HG03460 (cell line): Measurements from ENCODE around the gene SQSTM1.
"Not testable (repeated sequence)": the region's sequence is repeated elsewhere in the genome, so short reads cannot be mapped to it uniquely, and the experiment has no call there.

Experiments used
- ATAC-seq: cut with Tn5 transposase; IDR thresholded peaks from one replicate; pipeline ENCODE4 v1.9.1; 2021; ENCODE audit not compliant: unreplicated experiment

Gene SQSTM1

GRCh38 chr5:179841621-179842020 lies 20.9 kb downstream of the SQSTM1 start:
- no peak for ATAC-seq

GRCh38 chr5:179852993-179853547 lies 32.4 kb downstream of the SQSTM1 start:
- peak; percentile 89 for ATAC-seq

DNA sequence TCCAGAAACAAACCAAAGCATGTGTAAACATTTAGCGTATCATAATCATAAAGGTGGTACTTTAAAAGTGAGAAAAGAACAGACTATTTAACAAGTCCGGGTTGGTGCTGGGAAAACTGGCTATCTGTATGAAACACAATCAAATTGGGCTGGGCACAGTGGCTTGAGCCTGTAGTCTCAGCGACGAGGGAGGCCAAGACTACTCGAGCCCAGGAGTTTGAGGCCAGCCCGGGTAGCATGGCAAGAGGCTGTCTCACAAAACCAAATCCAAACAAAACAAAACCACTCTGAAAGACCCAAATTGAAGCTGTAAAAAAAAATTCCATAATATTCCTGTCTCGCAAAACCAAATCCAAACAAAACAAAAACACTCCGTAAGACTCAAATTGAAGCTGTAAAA lies 33.7 kb downstream of the SQSTM1 start:
- no peak for ATAC-seq

GRCh38 chr5:179858241-179858585 lies 37.5 kb downstream of the SQSTM1 start:
- peak; percentile 53 for ATAC-seq

DNA sequence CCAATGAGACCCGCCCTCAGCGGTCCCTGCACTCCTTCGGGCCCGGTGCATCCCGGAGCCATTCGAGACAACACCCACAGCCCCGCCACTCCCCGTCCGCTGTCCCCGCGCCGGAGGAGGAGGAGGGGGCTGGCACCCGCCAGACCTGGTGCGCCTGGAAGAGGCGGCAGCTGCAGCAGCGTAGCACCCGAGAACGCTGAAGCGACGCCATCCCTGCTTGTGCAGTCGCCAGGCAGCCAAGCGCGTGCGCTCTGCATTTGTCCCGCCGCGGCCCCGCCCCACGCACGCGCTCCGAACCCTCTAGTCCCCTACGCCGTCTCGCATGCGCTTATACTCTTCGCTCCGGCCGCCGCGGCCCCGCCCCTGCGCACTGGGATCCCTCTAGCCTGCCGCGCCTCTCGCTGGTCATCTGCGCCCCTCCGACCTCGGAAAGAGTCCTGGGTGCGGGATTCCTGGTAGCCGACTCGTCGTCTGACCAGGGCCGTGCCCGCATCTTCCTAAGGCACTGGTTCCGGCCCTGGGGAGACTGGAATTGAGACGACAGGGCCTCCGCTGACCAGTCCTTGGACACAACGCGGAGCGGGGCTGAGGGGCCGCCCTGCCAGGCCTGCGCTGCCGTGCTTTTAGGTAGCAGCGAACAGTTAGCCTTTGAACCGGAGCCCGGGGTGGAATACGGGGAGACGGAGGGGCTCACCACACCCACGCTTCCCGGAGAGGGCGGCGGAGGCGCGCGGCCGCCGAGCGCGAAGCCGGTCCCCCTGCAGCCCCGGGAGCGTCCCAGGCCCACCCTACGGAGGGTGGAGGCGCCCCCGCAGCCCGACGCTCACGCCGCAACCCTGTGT lies 38.1 kb downstream of the SQSTM1 start, which contains the start of gene MRNIP:
TSS of gene MRNIP (minus strand) at position 232 of the 842 bp plus-strand sequence. CDS start at position 211, 21 bp downstream.
- ATAC-seq = peak; percentile 98

DNA sequence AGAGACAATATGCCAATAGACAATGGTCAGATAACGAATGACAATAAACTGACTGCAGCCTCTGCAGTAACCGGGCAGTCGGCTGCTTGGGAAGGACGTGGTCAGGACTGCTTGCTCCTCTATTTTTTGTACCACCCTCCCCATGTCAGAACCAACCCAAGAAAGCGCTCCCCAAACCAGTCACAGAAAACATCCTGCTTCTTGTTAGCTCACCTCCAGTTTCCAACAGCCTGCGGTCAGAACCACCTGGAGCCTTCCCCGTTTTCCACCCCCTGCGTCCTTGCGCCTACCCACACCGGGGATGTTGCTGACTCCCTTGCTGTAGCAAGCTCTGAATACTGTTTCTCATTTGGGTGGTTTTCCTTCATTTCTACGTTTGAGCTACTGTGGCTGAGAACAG lies 39.6 kb downstream of the SQSTM1 start:
- ATAC-seq = no peak

DNA sequence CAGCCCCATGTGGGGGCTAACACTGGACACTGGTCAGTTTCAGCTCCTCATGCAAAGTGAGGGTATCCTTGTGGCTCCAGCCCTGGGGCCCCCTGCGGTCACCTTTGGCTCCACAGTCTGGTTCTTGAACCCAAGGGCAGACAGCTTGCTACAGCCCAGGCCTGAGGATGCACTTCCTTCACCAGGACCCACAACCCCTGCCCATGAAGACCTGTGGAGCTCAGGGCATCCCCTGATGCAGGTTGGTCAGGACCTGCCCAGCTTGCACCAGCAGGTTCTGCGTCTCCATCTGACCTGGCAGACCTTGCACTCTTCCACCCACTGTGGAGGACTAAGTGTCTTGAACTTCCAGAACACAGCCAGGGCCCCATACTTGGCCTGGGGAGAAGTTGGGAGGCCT lies 41.6 kb downstream of the SQSTM1 start:
- no peak for ATAC-seq

DNA sequence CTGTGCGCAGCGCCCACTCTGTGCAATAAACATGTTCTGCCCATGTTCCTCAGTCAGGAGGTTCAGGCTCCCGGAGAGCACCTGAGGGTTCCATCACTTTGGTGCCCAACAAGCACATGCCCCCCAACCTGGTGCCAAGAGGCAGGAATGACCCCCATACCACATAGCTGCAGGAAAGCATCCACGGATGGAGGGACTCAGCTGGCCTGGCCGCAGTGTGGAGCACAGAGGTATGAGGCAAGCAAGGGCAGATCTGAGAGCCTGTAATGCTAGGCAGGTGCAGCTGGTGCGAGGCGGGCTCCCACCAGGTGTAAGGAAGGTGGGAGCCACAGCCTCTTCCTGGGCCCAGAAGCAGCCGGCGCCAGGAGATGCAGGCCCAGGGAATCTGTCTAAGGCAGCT lies 42.2 kb downstream of the SQSTM1 start:
- ATAC-seq = no peak

GRCh38 chr5:179863449-179864085 lies 42.9 kb downstream of the SQSTM1 start:
- ATAC-seq = no peak

DNA sequence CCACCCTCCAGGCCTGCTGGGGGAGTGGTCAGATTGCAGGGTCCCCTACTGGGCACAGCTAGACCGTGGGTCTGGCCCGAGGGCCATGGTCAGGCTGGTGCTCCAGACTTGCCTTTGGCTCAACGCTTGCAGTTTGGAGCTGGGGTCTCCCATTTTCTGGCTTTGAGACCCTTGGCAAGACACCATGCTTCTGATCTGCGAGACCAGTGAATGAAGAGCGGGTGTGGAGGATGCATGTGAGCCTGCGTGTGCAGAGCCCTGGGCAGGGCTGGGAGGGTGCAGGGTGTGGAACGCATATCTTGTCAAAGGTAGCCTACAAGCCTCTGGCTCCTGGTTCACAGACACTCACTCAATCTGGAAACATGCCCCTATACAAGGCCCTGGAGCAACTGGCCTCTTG lies 44.0 kb downstream of the SQSTM1 start:
- ATAC-seq = no peak

- ATAC-seq = no peak
These were observed 45.0 kb downstream of the SQSTM1 start for GRCh38 chr5:179865491-179866240.

GRCh38 chr5:179866241-179867078 lies 45.8 kb downstream of the SQSTM1 start:
- no peak for ATAC-seq

GRCh38 chr5:179867079-179867465 lies 46.4 kb downstream of the SQSTM1 start:
- no peak for ATAC-seq

DNA sequence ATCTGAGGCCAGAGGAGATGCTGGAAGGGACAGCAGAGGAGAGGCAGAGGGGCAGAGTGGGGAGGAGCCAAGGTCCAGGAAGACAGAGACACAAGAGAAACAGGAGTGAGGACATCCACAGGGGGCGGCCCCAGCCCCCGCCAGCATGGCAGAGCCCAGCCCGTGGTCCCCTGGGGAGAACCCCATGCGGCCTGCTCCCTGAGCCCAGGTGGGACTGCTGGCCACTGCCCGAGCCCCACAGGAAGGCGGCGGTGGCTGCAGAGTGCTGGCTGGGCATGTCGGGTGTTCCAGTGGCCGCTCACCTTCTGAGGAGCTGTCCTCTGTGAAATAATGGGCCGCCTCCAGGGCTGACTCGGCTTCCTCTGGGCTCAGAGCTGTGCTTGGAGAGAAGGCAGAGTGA lies 46.8 kb downstream of the SQSTM1 start:
- no peak for ATAC-seq

GRCh38 chr5:179868541-179868940 lies 47.8 kb downstream of the SQSTM1 start:
- no peak for ATAC-seq

DNA sequence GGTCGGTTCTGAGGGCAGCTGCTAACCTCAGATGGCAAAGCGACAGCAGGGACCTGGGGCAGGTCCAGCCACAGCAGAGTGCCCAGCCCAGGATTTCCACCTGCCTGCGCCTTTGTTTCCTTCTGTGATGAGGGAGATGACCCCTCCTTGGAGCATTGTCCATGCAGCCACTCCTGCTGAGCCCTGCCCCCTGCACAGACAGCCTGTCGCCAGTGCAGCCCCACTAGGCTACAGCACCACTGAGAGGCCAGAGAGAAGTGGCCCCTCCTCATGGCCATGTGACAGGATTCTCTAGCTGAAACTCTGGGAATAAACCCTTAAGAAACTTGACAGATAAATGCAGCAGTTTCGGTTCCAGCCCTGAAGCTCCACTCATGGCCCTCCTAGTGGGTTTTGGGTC lies 48.4 kb downstream of the SQSTM1 start:
- no peak for ATAC-seq

- ATAC-seq = no peak
These were observed 49.1 kb downstream of the SQSTM1 start for GRCh38 chr5:179869641-179870402.

DNA sequence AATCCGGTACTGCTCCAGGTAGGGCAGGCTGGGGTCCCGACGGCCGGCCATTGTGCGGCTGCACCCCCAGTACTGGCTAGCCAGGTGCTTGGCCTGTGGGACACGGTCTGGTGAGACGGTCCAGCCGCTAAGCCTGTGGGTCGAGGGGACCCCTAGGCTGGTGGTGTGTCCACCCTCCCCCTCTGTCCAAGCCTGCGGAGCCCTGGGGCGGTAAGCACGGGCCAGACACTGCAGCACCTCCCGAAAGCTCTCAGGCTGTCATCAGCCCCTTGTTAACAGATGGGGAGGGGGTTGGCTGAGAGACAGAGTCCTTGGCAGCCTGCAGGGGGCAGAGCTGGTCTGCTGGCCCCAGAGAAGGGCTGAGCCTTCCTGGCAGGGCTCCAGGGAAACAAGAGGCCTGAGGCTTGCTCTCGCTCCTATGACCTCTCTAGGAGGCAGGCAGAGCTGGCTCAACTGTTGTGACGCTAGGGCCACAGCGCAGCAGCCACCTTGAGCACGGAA lies 49.7 kb downstream of the SQSTM1 start:
- no peak for ATAC-seq

DNA sequence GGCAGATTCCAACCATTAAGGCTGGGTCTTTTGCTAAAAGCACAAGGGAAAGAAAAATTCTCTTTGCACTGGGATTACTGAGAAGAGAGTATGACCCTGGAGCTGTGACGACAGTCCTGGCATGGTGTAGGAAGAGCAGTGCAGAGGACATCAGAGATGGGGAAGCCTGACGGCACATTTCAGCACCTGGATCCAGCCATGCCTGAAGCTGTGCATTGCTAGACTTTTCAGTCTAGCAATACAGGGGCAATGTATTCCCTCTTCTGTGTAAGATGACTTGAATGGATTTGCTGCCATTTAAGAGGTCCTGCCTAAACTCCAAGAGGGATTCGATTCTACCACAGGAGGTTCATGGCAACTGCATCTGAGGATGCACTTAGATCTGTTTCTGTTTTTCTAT lies 50.2 kb downstream of the SQSTM1 start:
- no peak for ATAC-seq

DNA sequence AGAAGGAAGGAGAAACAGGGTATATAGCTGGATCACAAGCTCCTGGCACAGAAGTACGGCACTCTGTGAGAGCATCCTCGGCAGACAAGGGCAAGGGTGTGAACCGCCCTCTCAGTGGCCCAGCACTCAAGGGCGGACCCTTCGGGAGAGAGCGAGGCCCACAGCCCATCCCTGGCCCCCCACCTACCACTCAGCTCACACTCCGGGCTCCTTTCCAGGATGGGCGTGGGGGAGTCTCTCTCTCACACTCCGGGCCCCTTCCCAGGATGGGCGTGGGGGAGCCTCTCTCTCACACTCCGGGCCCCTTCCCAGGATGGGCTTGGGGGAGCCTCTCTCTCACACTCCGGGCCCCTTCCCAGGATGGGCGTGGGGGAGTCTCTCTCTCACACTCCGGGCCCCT lies 50.8 kb downstream of the SQSTM1 start:
- ATAC-seq = not testable (repeated sequence)
